IPS-20b (cell line): Measurements from ENCODE around the gene NT5C3A.
"Not testable (repeated sequence)": the region's sequence is repeated elsewhere in the genome, so short reads cannot be mapped to it uniquely, and the experiment has no call there.

Source experiments
- H3K27ac ChIP-seq: one replicate; pipeline ENCODE4 v1.5.1; 2013; ENCODE audit warnings: low read length
- H3K27me3 ChIP-seq: 2 replicates; pipeline ENCODE4 v1.6.1; 2013; ENCODE audit warnings: mild to moderate bottlenecking, low read length, inconsistent platforms; ENCODE audit not compliant: insufficient read depth
- H3K36me3 ChIP-seq: 2 replicates; pipeline ENCODE4 v1.6.1; 2013; ENCODE audit warnings: low read depth, mild to moderate bottlenecking, inconsistent platforms, low read length, moderate library complexity; ENCODE audit not compliant: insufficient read depth
- H3K4me1 ChIP-seq: 2 replicates; pipeline ENCODE4 v1.6.1; 2013; ENCODE audit warnings: mild to moderate bottlenecking, control low read depth, inconsistent platforms, low read length, moderate library complexity; ENCODE audit not compliant: insufficient read depth
- H3K4me3 ChIP-seq: 2 replicates; pipeline ENCODE4 v1.5.1; 2013; ENCODE audit warnings: mild to moderate bottlenecking, low read length, inconsistent platforms
- H3K9ac ChIP-seq: 2 replicates; pipeline ENCODE4 v1.6.1; 2013; ENCODE audit warnings: low read depth, mild to moderate bottlenecking, inconsistent platforms, low read length, moderate library complexity
- H3K9me3 ChIP-seq: 2 replicates; pipeline ENCODE4 v1.6.1; 2013; ENCODE audit warnings: mild to moderate bottlenecking, low read depth, low read length, inconsistent platforms; ENCODE audit not compliant: insufficient read depth

NT5C3A gene

GRCh38 chr7:33038639-33039038 lies 23.9 kb downstream of the NT5C3A start:
- Histone ChIP-seq H3K36me3 (no peaks in the 10 kb centered on the region), H3K4me1 (no peaks in the 10 kb centered on the region), H3K9ac (no peak overlapping the region), H3K27ac (no peak overlapping the region), H3K9me3 (no peaks in the 10 kb centered on the region), H3K27me3 (no peaks in the 10 kb centered on the region), H3K4me3 (no peak overlapping the region)

- no peaks in the 10 kb centered on the region for H3K27me3 ChIP-seq
- H3K4me3 ChIP-seq = no peak overlapping the region
- H3K9me3 ChIP-seq = no peaks in the 10 kb centered on the region
- H3K36me3 ChIP-seq = no peaks in the 10 kb centered on the region
- no peak overlapping the region for H3K9ac ChIP-seq
- H3K4me1 ChIP-seq = no peaks in the 10 kb centered on the region
- H3K27ac ChIP-seq = no peak overlapping the region
These were observed 26.8 kb downstream of the NT5C3A start for GRCh38 chr7:33035776-33036175.

- no peak overlapping the region for H3K9ac ChIP-seq
- no peak overlapping the region for H3K27ac ChIP-seq
- no peak overlapping the region for H3K4me3 ChIP-seq
- H3K36me3 ChIP-seq = peaks cover 73% of the 10 kb centered on the region
- H3K9me3 ChIP-seq = no peaks in the 10 kb centered on the region
- H3K4me1 ChIP-seq = no peaks in the 10 kb centered on the region
- H3K27me3 ChIP-seq = no peaks in the 10 kb centered on the region
These were observed 38.3 kb downstream of the NT5C3A start for GRCh38 chr7:33024189-33024757.

GRCh38 chr7:33012364-33012763 lies 50.2 kb downstream of the NT5C3A start:
- H3K36me3 ChIP-seq = peaks cover 44% of the 10 kb centered on the region
- no peak overlapping the region for H3K4me3 ChIP-seq

GRCh38 chr7:33009734-33010133 lies 52.8 kb downstream of the NT5C3A start:
- Histone ChIP-seq H3K4me3 (no peak overlapping the region), H3K36me3 (peaks cover 23% of the 10 kb centered on the region), H3K9me3 (no peaks in the 10 kb centered on the region), H3K27ac (no peak overlapping the region), H3K9ac (no peak overlapping the region), H3K27me3 (no peaks in the 10 kb centered on the region), H3K4me1 (no peaks in the 10 kb centered on the region)

More at GRCh38 chr7:33012364-33012763, 50.2 kb downstream of the NT5C3A start:
- Histone ChIP-seq H3K27ac (no peak overlapping the region), H3K9ac (no peak overlapping the region), H3K27me3 (no peaks in the 10 kb centered on the region), H3K9me3 (no peaks in the 10 kb centered on the region), H3K4me1 (no peaks in the 10 kb centered on the region)

GRCh38 chr7:33005690-33006089 lies 56.9 kb downstream of the NT5C3A start:
- not testable (repeated sequence) for H3K9me3 ChIP-seq, H3K27me3 ChIP-seq, H3K4me3 ChIP-seq, H3K4me1 ChIP-seq, H3K9ac ChIP-seq, H3K27ac ChIP-seq, H3K36me3 ChIP-seq

- H3K36me3 ChIP-seq, H3K9me3 ChIP-seq, H3K27ac ChIP-seq, H3K4me1 ChIP-seq, H3K9ac ChIP-seq, H3K27me3 ChIP-seq, H3K4me3 ChIP-seq: not testable (repeated sequence)
These were observed 57.4 kb downstream of the NT5C3A start for GRCh38 chr7:33005193-33005592.

GRCh38 chr7:33004104-33004616 lies 58.4 kb downstream of the NT5C3A start:
- not testable (repeated sequence) for H3K9me3 ChIP-seq, H3K4me1 ChIP-seq, H3K36me3 ChIP-seq, H3K4me3 ChIP-seq, H3K9ac ChIP-seq, H3K27ac ChIP-seq, H3K27me3 ChIP-seq

- H3K27ac ChIP-seq, H3K36me3 ChIP-seq, H3K9me3 ChIP-seq, H3K4me1 ChIP-seq, H3K4me3 ChIP-seq, H3K9ac ChIP-seq, H3K27me3 ChIP-seq: not testable (repeated sequence)
These were observed 59.5 kb downstream of the NT5C3A start for GRCh38 chr7:33003111-33003510.

- not testable (repeated sequence) for H3K4me1 ChIP-seq, H3K27ac ChIP-seq
These were observed 63.2 kb downstream of the NT5C3A start for GRCh38 chr7:32999380-32999779.

GRCh38 chr7:32998361-32999171 lies 64.0 kb downstream of the NT5C3A start:
- H3K36me3 ChIP-seq, H3K27me3 ChIP-seq, H3K4me1 ChIP-seq, H3K27ac ChIP-seq, H3K4me3 ChIP-seq, H3K9me3 ChIP-seq: not testable (repeated sequence)
- peak overlapping the region; percentile 16; the same call in 1 of the 2 replicates for H3K9ac ChIP-seq

More at GRCh38 chr7:32999380-32999779, 63.2 kb downstream of the NT5C3A start:
- H3K27me3 ChIP-seq, H3K9me3 ChIP-seq, H3K9ac ChIP-seq, H3K36me3 ChIP-seq, H3K4me3 ChIP-seq: not testable (repeated sequence)

- H3K36me3 ChIP-seq, H3K4me1 ChIP-seq, H3K27me3 ChIP-seq, H3K9me3 ChIP-seq, H3K27ac ChIP-seq, H3K4me3 ChIP-seq: not testable (repeated sequence)
- H3K9ac ChIP-seq = peak overlapping the region; percentile 16; the same call in 1 of the 2 replicates
These were observed 64.6 kb downstream of the NT5C3A start for GRCh38 chr7:32997956-32998355.
